ENCODE measurements around the gene C14orf93.

The C14orf93 gene

GRCh38 chr14:23044840-23045239, 34.9 kb upstream of the C14orf93 start:
- no peak overlapping the region for H3K27ac ChIP-seq (ENCODE audit: low read length)
- TF ChIP-seq EZH2phosphoT487 (IDR thresholded peaks at IDR 0.05; ENCODE audit: low read depth) = no peak
- no peak for TF ChIP-seq CTCF (IDR thresholded peaks at IDR 0.05; ENCODE audit: low read depth, low read length)
- no peaks in the 10 kb centered on the region for H3K9me3 ChIP-seq (ENCODE audit: insufficient read depth, low read length)
- H4K20me1 ChIP-seq (ENCODE audit: insufficient read depth, low read length) = no peaks in the 10 kb centered on the region
- H2AFZ ChIP-seq (ENCODE audit: low read depth, low read length) = no peak overlapping the region
- H3K36me3 ChIP-seq (replicated peaks; ENCODE audit: low read depth, low read length) = no peaks in the 10 kb centered on the region
- H3K4me2 ChIP-seq (ENCODE audit: low read length) = no peak overlapping the region
- no peak overlapping the region for H3K9ac ChIP-seq (ENCODE audit: low read length)
- H3K4me1 ChIP-seq (ENCODE audit: low read length) = no peaks in the 10 kb centered on the region
- no peaks in the 10 kb centered on the region for H3K27me3 ChIP-seq (ENCODE audit: low read depth, low read length)
- H3K79me2 ChIP-seq (ENCODE audit: low read length) = no peaks in the 10 kb centered on the region
- H3K4me3 ChIP-seq (ENCODE audit: low read length) = no peak overlapping the region

- H3K27ac ChIP-seq (ENCODE audit: low read length) = no peak overlapping the region
- H3K9me3 ChIP-seq (ENCODE audit: insufficient read depth, low read length) = no peaks in the 10 kb centered on the region
- H2AFZ ChIP-seq (ENCODE audit: low read depth, low read length) = no peak overlapping the region
- H3K4me3 ChIP-seq (ENCODE audit: low read length) = no peak overlapping the region
- H3K9ac ChIP-seq (ENCODE audit: low read length) = no peak overlapping the region
- H3K4me2 ChIP-seq (ENCODE audit: low read length) = no peak overlapping the region
- no peaks in the 10 kb centered on the region for H3K27me3 ChIP-seq (ENCODE audit: low read depth, low read length)
- no peaks in the 10 kb centered on the region for H3K79me2 ChIP-seq (ENCODE audit: low read length)
- no peaks in the 10 kb centered on the region for H3K4me1 ChIP-seq (ENCODE audit: low read length)
- no peaks in the 10 kb centered on the region for H4K20me1 ChIP-seq (ENCODE audit: insufficient read depth, low read length)
- H3K36me3 ChIP-seq (replicated peaks; ENCODE audit: low read depth, low read length) = no peaks in the 10 kb centered on the region
- TF ChIP-seq EZH2phosphoT487 (IDR thresholded peaks at IDR 0.05; ENCODE audit: low read depth) = no peak
- TF ChIP-seq CTCF (IDR thresholded peaks at IDR 0.05; ENCODE audit: low read depth, low read length) = no peak
These were observed 33.8 kb upstream of the C14orf93 start for GRCh38 chr14:23043754-23044153.

GRCh38 chr14:23043145-23043544, 33.2 kb upstream of the C14orf93 start:
- Histone ChIP-seq H3K9ac (ENCODE audit: low read length) (no peak overlapping the region), H3K36me3 (replicated peaks; ENCODE audit: low read depth, low read length) (no peaks in the 10 kb centered on the region), H3K4me1 (ENCODE audit: low read length) (no peaks in the 10 kb centered on the region), H2AFZ (ENCODE audit: low read depth, low read length) (no peak overlapping the region), H4K20me1 (ENCODE audit: insufficient read depth, low read length) (no peaks in the 10 kb centered on the region), H3K79me2 (ENCODE audit: low read length) (no peaks in the 10 kb centered on the region), H3K4me3 (ENCODE audit: low read length) (no peak overlapping the region), H3K27ac (ENCODE audit: low read length) (no peak overlapping the region), H3K27me3 (ENCODE audit: low read depth, low read length) (no peaks in the 10 kb centered on the region), H3K4me2 (ENCODE audit: low read length) (no peak overlapping the region), H3K9me3 (ENCODE audit: insufficient read depth, low read length) (no peaks in the 10 kb centered on the region)
- TF ChIP-seq CTCF (IDR thresholded peaks at IDR 0.05; ENCODE audit: low read depth, low read length) (no peak), EZH2phosphoT487 (IDR thresholded peaks at IDR 0.05; ENCODE audit: low read depth) (no peak)

- Histone ChIP-seq H3K4me2 (ENCODE audit: low read length) (no peak within 1 kb of the TSS), H3K9ac (ENCODE audit: low read length) (no peak within 1 kb of the TSS), H3K9me3 (ENCODE audit: insufficient read depth, low read length) (no peaks in the 10 kb centered on the region), H3K27ac (ENCODE audit: low read length) (no peak within 1 kb of the TSS), H2AFZ (ENCODE audit: low read depth, low read length) (no peak within 1 kb of the TSS), H3K79me2 (ENCODE audit: low read length) (no peaks in the 10 kb centered on the region), H3K36me3 (replicated peaks; ENCODE audit: low read depth, low read length) (no peaks in the 10 kb centered on the region), H4K20me1 (ENCODE audit: insufficient read depth, low read length) (no peaks in the 10 kb centered on the region), H3K4me1 (ENCODE audit: low read length) (no peaks in the 10 kb centered on the region), H3K4me3 (ENCODE audit: low read length) (no peak within 1 kb of the TSS), H3K27me3 (ENCODE audit: low read depth, low read length) (no peaks in the 10 kb centered on the region)
- TF ChIP-seq EZH2phosphoT487 (IDR thresholded peaks at IDR 0.05; ENCODE audit: low read depth) (no peak), CTCF (IDR thresholded peaks at IDR 0.05; ENCODE audit: low read depth, low read length) (no peak)
These were observed 32.4 kb upstream of the C14orf93 start, which contains the start of gene PSMB11 for GRCh38 chr14:23042162-23042965. Gene PSMB11 (plus strand): TSS chr14:23042212. CDS start chr14:23042226, 14 bp downstream.

Measured in OCI-LY3 (cell line).